ENCODE results near the gene PFKFB4.
"Not testable (repeated sequence)": the region's sequence is repeated elsewhere in the genome, so short reads cannot be mapped to it uniquely, and the experiment has no call there.

Gene PFKFB4

DNA sequence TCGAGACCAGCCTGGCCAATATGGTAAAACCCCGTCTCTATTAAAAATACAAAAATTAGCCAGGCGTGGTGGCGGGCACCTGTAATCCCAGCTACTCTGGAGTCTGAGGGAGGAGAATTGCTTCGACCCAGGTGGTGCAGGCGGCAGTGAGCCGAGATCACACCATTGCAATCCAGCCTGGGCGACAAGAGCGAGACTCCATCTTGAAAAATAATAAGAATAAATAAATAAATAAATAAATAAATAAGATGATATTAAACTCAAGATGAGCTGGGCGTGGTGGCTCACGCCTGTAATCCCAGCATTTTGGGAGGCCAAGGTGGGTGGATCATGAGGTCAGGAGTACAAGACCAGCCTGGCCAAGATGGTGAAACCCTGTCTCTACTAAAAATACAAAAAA, 75.7 kb downstream of the PFKFB4 start:
- DNase-seq: not testable (repeated sequence)

DNA sequence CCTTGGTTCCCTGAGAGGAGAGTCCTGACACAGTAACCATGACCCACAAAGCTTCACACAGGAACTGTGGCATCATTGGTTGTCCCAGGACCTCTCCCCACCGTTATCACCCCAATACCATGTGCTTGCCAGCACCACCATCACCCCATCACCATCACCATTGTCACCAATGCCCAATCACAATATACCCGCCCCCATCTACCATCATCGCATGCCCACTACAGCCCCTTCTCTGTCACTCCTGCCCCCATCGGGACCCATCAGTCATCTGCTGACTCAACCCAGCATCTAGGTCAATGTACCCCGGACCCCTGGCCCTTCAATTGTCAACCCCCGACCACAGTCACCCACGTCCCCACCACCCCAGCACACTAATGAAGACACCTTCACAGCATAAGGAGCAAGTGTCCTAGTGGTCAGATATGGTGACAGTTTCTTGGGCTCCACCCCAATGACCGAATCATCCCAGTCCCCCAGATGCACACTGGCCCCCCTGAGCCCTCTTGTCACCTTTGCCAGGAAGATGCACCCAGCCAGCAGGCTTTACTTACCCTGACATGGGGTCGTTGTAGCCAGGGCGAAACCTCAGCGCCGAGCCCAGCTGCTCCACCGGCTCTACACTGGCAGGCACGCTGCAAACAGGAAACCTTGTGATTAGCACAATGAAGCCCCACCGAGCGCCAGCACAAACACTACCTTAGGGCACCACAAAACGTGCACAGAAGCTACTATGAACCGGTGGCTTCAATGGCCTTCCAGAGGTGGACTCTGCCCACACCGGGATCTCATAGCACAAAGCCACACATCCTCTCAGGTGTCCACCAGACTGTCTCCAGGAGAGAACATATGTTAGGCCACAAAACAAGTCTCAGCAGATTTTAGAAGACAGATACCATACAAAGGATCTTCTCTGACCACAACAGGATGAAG, 77.7 kb downstream of the PFKFB4 start:
- peak; percentile 42 to 48 for DNase-seq

DNA sequence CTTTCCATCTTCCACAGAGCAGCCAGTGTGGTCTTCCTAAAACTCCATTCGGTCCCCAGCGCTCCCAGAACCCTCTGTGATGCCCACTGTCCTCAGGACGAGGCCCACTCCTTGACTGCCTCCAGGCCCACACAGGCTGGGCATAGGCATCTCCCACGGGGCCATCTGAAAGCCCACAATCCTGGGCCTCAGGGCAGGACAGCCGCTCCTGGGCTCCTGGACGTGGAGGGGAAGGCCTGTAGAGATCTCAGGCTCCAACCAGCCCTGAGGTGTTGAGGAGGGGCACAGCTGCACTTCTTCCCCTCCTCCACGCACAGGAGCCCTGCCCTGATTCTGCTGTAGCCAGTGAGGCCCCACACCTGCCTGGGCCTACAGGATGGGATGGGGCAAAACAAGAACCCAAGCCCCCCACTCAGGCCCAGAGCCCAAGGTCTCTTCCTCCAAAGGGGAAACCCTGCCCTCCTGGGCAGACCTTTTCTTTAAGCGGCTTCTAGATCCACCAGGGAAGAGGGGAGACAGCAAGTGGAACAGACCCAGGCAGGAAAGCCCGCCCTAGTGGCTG, 78.6 kb downstream of the PFKFB4 start:
- no peak for DNase-seq

DNA sequence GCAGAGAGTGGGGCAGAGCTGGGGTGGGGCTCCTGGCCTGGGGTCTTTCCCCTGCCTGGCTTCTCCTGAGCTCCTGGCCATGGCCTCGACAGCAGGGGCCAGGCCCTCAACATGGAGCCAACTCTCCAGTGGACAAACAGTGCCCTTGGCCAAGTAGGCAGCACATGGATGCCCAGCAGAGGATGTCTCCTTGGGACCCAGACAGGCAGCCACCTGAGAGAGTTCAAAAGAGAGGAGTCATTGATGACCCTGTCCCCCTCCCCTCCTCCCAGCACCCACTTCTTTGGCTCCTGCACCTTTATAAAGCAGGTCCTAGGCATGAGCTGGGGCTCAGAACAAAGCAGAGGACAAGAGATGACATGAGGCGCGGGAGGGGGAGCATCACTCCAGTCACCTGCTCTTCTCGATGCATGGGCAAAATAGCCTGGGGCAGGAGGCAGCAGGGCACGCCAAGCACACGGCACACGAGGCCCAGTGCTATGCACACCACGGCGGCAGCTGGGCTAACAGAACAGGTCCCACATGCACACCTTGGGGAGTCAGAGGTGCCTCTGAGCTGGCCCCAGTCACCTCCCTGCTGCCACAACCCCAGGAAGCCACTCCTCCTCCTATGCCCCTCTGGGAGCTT, 80.1 kb downstream of the PFKFB4 start:
- DNase-seq: no peak

DNA sequence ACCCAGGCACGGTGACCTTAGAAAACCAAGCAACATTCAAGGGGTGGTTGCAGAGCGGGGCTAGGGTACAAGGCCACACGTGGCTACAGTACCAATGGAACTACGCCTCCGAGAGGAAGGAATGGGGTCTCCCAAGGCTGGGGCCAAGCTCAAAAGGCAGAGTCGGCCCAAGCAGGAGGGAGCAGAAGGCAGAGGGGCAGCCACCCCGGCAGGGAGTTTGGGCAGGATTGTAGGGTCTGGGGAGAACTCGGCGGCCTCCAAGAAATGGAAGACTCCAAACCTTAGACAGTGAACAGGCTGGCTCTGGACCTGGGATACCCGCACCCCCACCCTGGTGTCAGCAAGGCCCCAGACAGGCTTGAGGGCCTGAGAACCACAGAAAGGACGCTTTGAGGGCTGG, 81.4 kb downstream of the PFKFB4 start:
- DNase-seq: no peak

DNA sequence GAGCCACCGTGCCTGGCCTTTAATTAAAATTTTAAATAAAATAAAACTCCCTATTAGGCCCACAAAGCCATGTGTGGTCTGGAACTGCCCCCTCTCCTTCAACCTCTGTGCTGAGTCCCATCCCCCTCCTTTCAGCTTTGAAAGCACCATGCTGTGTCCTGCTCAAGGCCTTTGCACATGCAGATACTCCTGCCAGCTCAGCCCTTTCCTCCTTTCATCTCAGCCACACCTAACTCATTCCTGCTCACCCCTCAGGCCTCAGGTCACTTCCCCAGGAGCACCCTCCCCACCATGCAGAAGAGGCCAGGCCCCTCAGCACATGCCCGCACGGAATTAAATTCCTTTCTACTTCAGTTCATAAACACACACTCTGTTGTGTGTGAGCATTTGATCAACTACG, 82.0 kb downstream of the PFKFB4 start:
- no peak for DNase-seq

DNA sequence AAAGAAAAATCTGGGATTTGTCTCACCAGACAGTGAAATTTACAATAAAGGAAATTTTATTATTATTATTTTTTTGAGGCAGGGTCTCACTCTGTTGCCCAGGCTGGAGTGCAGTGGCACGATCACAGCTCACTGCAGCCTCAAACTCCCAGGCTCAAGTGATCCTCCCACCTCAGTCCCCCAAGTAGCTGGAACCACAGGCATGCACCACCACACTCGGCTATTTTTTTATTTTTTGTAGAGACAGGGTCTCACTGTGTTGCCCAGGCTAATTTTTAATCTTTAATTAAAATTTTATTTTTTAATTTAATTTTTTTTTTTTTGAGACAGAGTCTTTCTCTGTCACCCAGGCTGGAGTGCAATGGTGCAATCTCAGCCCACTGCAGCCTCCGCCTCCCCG, 82.6 kb downstream of the PFKFB4 start:
- DNase-seq: not testable (repeated sequence)

DNA sequence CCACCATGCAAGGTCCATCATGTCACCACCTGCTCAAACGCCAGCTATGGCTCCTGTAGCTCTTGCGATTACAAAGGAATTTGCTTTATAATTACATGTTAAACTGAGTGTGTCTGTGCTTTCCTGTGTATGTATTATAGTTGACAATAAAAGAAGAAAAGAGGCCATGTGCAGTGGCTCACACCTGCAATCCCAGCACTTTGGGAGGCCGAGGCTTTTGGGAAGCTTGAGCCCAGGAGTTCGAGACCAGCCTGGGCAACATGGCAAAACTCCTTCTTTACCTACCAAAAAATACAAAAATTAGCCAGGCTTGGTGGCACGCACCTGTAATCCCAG, 83.0 kb downstream of the PFKFB4 start:
- DNase-seq: no peak

DNA sequence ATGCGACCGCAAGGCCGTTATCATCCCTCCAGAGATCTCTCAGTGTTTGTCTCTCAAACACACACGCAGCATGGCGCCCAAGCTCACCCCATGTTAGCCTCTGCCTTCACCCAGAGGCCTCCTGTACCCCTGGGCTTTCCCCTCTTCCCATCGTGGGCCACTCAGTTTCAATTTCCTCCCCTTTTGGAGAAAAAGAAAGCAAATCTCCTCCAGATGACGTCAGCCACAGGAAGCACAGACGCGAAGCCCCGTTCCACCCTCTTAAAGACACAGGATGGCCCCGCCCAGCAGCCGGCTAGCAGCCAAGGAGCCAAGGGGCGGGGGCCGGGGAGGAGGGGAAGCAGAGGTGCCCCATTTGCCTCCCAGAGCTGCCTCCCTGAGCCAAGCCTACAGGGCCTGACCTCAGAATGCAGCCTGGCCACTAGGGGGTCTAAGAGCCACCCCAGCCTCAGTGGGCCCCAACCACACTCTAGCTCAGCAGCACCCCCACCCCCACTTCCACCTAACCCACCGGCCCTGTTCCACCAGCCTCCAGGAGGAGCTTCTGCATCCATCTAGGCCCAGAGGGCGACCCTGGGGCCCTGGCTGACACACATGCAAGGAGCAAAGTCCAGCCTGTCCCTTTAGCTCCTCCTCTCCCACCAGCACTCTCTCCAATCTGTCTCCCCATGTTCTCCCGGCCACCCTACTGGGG, 83.5 kb downstream of the PFKFB4 start:
- peak; percentile 93 for DNase-seq

DNA sequence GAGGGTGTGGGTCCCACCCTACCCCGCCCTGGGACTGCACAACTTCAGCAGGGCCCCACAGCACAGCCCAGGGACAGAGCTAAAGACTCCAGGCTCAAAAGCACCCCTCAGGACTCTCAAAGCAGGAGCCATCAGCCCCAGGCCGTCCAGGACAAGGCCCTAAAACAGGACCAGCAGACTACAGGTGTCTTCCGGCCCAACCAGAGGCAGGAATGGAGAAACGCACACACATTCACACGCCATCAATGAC, 84.0 kb downstream of the PFKFB4 start:
- DNase-seq: peak in 1 of 2 experiments; percentile 10

DNA sequence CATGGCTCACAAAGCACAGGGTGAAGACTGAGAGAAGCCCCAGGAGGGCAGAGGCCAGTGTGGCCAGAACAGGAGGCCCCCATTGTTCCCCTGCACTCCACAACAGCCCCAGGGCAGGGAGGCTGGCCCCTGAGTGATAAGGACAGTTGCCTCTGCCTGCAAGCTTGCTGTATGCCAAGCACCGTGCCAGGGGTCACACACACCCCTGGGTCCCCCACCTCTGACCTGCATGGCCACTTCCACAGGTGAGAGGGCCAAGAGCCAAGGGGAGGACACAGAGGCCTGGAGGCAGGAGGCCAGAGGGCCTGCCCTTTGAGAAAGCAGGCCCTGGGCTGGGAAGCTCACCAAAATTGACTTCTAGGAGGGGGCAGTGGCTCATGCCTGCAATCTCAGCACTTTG, 86.3 kb downstream of the PFKFB4 start:
- DNase-seq: no peak

DNA sequence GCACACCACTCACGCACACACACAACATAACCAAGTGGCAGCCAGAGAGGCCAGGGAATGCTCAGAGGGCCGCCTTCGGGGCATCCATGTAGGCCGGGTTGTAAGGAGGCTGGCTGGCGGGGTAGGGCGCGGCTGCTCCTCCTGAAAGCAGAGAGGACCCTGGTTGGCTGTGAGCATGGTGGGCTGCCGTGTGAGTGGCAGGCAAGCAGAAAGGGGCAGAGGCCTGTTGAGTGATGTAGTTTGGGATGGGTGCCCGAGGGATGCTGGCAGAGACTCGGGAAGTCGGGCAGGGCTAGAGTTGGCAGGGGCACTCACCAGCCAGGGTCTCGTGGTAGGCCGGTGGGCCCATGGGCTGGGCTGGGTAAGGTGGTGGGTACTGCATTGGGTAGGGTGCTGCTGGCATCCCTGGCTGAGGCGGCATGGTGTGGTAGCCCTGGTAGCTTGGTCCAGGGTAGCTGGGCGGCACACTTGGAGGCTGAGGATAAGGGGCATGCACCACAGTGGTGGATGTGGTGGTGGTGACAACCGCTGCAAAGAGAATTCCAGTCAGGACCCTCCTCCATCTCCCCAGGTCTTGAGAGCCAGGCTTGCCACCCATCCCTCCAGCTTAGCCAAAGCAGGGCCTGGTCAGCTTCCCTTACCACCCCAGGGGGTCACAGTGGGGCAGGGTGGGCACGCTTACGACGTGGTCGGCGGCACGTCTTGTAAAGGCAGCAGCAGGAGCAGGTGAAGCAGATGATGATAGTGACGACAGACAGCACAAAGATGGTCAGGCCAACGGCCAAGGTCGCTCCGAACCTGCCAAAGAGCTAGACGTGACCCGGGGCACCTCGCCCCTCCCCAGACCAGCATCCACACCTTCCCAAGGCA, 87.3 kb downstream of the PFKFB4 start:
- DNase-seq: no peak

DNA sequence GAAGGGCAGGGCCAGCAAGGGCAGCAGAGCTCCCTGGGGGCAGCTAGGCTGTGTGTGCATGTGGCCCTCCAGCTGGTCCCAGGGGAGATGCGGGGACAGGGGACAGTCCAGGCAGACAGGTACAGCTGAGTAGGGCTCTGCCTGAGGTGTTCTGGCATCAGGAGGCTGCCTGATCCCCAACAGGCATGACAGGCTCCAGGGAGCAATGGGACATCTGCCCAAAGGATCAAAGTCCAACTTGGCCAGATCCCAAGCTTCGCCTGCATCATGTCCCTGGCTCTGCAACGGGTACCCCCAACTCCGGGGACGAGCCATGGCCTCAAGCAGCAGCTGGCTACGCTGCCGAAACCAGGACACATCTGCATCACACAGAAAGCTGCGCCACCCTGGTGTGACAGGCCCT, 88.3 kb downstream of the PFKFB4 start:
- no peak for DNase-seq

Measured in activated CD4-positive, alpha-beta T cell treated with anti-CD3 and anti-CD28 coated beads, Interleukin-2, amount 50 U/mL, for 4 hours (primary cell).